RKO (cell line): ENCODE data around the gene SAMD7.
A peak's percentile ranks its signal among the peaks of the same experiment; 100 is the strongest.

Experiments used
- DNase-seq: peaks from one replicate; pipeline ENCODE4 v3.0.0-alpha.2; 2016; ENCODE audit warnings: low spot score

Gene SAMD7

DNA sequence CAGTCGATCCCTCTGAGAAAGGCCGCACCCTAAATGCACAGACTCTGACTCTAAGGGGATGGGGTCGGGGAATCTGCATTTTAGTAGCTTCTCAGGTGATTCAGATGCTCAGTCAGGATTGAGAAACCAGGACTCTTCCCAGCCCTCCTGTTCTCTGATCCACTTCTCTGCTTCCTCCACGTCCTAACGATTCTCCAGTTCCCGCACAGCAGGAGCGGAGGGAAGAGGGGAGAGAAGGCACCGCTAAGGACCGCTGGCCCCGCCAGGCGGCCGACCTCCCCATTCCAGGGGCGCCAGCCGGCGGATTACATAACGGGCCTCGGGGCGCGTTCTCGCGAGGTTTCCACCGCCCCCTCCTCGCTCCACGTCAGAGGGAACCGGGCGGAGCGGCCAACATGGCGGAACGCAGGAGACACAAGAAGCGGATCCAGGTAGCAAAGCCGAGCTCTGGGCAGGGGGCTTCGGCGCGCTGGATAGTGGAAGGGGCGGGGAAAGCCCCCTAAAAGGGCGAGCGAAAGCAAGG lies 55.1 kb downstream of the SAMD7 start, which contains the start of gene SEC62:
Gene SEC62, plus strand, starts transcription at position 380 of the 523 bp plus-strand sequence. Its CDS starts 16 bp downstream, at position 396.
- DNase-seq, result peak; percentile 90

DNA sequence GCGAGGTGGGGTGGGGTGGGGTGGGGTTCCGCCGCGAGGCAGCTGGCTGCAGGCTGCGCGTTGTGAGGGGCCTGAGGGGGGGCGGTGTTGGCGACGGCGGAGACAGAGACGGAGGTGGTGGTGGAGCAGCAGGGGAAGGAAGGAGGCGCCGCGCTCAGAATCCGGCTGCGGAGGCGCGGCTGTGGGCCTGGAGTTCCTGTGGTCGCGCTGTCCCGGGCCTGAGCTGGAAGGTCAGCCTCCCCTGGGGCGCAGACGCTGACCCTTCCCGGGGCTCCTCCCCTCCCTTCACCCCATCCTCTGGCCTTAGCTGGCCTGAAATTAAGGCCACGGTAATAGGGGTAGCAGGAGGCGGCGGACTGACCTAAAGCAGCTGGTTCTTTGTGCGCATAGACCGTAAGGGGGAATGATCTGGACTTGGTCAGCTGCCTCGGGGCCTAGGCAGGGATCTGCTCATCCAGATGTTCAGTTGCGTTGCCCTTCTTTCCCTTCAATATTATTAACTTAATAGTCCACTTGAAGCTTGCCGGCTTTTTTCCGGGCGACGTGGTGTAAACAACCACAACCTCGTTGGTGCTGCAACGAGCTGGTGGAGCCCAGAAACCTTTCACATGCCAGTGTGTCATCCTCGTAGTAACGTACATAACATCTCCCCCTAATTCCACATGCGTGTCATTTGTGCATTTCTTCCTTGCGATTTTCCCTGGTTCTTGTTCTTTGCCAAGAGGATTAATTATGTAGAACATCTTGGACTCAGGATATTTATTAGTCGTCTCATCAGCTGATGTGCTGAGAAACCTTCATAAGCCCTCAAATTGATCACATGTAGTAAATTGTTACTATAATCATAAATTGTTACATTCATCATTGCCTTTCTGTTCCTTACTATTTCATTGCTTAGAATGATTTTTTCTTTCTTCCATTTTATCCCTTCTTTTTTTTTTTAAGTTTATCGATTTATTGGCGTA lies 55.9 kb downstream of the SAMD7 start:
- DNase-seq, result peak; percentile 81

DNA sequence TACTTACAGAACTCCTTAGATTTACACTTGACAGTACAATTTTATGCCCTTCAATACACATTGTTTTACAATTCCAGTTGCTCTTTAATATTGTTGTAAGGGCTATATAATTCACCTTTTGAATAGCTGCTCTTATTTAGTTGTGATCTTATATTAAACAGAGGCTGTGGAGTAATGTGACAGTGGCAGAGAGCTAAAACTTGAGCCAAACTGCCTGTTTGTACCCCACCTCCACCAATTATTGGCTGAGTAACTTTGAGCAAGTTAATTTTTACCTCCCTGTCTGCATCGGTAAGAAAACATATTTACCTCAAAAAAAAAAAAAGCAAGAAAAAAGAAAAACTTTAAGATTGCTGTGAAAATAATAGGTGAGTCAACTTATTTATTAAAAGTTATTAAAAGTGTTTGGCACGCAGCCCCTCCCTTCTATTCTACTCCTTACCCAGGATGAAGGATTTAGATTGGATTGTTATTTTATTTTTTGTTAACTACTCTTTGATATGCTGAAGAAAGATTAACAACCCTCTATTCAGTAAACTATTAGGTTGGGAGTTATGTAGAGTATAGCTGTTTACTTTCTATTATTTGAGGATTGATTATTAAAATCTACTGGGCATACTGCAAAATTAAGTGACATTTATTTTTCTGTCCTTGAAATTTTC lies 57.0 kb downstream of the SAMD7 start:
- DNase-seq, result no peak

DNA sequence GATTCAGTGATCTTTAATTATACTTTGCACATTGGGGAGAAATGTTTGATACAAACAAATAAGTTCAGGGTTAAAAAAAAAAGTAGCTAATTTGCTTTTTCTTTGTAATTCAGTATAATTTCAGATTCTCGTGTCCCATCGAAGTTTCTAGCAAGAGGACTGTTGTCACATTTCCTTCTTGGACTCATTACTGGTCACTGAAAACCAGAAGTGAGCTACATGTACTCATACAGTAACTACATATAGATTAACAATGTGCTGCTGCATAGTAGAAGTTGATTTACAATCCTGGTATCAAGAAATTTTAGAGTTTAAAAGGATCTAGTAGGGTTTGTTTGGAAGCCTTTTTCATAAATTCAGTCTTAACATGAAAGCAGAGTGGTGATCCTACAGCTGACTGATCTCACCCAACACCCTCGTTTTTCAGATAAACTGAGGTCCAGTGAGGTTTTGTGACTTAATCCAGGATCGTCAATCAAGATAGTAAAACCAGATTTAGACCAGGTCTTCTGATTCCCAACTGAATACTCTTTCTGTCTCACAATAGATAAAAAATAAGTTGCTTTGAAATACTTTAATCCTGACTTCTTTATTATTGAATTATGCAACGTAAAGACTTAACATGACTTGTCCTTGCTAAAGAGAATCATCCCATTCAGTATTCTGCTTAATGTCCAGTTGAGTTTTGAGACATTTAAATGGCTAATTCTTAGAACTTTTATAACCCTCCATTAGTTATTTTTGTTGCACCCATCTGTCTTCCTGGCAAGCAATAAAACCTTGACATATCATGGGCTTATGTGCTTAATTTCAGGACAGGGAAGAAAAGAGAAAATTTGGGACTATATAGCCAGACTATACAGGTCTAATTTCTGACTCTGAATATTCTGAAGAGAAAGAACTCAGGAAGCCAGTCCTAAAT lies 58.1 kb downstream of the SAMD7 start:
- DNase-seq, result no peak

DNA sequence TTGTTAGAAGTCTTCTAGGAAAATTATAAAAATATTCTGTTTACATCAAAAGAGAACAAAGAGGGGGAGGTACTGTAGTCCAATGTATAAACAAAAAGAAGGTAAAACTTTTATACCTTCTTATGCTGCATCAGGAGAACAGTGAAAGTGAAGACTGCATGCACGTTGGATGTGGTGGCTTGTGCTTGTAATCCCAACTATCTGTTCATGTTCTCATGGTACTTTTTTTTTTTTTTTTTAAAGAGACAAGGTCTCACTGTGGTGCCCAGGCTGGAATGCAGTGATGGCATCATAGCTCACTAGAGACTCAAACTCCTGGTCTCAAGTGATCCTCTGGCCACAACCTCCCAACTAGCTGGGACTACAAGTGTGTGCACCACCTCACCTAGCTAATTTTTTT lies 59.5 kb downstream of the SAMD7 start:
- no peak for DNase-seq

DNA sequence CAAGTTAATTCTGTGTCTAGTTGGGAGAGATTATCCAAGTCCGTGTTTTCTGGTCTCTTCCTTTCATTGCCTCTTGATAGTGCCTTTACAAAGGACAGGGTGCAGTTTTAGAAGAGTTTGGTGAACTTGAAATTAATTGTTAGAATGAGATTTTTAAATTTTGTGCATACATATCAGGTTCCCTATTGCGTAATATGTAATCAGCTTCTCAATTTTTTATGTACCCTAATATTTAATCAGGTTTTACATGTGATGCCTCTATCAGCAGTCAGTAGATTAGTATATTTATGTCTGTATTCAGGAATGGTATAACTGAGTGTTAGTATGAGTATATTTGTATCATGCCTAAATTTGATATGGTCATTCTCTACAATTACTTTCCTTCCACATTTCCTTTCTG lies 60.1 kb downstream of the SAMD7 start:
- DNase-seq, result no peak

DNA sequence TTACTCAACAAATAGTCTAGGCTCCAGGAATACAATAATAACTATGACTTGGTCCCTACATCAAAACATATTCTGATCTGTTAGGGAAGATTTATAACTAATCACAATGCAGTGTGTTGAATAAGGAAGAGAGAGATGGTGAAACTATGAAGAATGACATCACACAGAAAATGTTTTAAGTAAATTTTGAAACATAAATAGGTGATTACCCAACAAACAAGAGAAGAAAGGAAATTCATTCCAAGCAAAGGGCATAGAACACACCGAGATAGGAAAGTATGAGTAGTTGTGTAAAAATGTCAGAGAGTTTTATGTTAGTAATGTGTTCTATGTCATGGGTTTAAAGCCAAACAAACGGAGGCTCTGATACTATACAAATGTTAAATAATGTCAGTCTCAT lies 68.7 kb downstream of the SAMD7 start:
- no peak for DNase-seq

DNA sequence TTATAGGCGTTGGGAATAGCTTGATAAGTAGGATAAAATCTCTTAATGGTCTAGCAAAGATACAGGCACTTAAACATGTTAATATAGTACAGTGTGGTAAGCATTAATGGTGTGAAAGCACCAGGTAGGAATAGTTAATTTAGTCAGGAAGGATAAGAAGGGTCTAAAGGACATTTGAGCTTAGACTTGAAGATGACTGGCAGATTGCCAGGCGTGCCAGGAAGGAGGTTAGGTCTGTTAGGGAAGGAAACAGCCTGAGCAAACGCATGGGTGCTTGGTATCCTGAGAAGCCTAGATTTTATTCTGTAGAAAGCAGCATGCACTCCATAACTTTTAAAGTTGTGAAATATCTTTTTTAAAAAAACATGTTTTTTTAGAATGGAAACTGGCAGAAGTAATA lies 72.9 kb downstream of the SAMD7 start:
- no peak for DNase-seq
